HepG2 (cell line): ENCODE data around the gene SMAD3. TPM values are rescaled to one million over a fixed set of nuclear protein-coding genes. Genes with fewer than 3 reads are reported as not detected.
A peak's percentile ranks its signal among the peaks of the same experiment; 100 is the strongest.

Source experiments
- ATAD3A ChIP-seq: sonication (generic); formaldehyde crosslinking; IDR thresholded peaks from 2 replicates; pipeline ENCODE4 v1.4.0; 2020; ENCODE audit warnings: missing genetic modification reagents
- CENPBD1 ChIP-seq: sonication (generic); formaldehyde crosslinking; IDR thresholded peaks from 2 replicates; pipeline ENCODE4 v1.8.0; 2022; ENCODE audit warnings: missing genetic modification reagents, low read depth, mild to moderate bottlenecking, borderline replicate concordance
- GABPB1 ChIP-seq: IDR thresholded peaks from 2 replicates; pipeline ENCODE4 v1.6.1; 2016; ENCODE audit warnings: mild to moderate bottlenecking, missing genetic modification reagents, moderate library complexity, missing compliant biosample characterization
- HIVEP1 ChIP-seq: sonication (generic); formaldehyde crosslinking; IDR thresholded peaks from 2 replicates; pipeline ENCODE4 v1.4.0; 2020; ENCODE audit warnings: mild to moderate bottlenecking, missing genetic modification reagents
- HNF1A ChIP-seq, 2 experiments: sonication (generic) in 1 of 2; formaldehyde crosslinking in 1 of 2; IDR thresholded peaks; 2 replicates each; pipeline versions ENCODE4 v1.4.0 to v1.6.1; 2016 to 2020; ENCODE audit warnings: borderline replicate concordance in 1 of 2, low read depth in 1 of 2, mild to moderate bottlenecking in 1 of 2, missing genetic modification reagents in 1 of 2
- MTERF4 ChIP-seq: sonication (generic); formaldehyde crosslinking; IDR thresholded peaks from 2 replicates; pipeline ENCODE4 v1.8.0; 2023; ENCODE audit warnings: mild to moderate bottlenecking, missing genetic modification reagents
- PRDM15 ChIP-seq: sonication (generic); formaldehyde crosslinking; IDR thresholded peaks from 2 replicates; pipeline ENCODE4 v1.4.0; 2020; ENCODE audit warnings: missing genetic modification reagents
- RELA ChIP-seq: sonication (generic); formaldehyde crosslinking; IDR thresholded peaks from 2 replicates; pipeline ENCODE4 v1.4.0; 2020; ENCODE audit warnings: missing genetic modification reagents
- TFAP4 ChIP-seq: sonication (generic); IDR thresholded peaks from 2 replicates; pipeline ENCODE4 v1.6.1; 2016; ENCODE audit warnings: low read depth, borderline replicate concordance
- TRIM22 ChIP-seq: fragments of 450-650 bp; IDR thresholded peaks from 2 replicates; pipeline ENCODE4 v1.6.1; 2017
- YY1 ChIP-seq: IDR thresholded peaks from 2 replicates; pipeline ENCODE4 v1.6.1; 2011; ENCODE audit warnings: low read length, low read depth, moderate library complexity, mild to moderate bottlenecking; ENCODE audit not compliant: insufficient read depth, insufficient replicate concordance
- ZNF232 ChIP-seq: sonication (generic); formaldehyde crosslinking; IDR thresholded peaks from 2 replicates; pipeline ENCODE4 v1.4.0; 2020; ENCODE audit warnings: missing genetic modification reagents, borderline replicate concordance
- ZNF383 ChIP-seq: sonication (generic); formaldehyde crosslinking; IDR thresholded peaks from 2 replicates; pipeline ENCODE4 v1.4.0; 2020; ENCODE audit warnings: missing genetic modification reagents, mild to moderate bottlenecking, borderline replicate concordance
- ZNF775 ChIP-seq: sonication (generic); formaldehyde crosslinking; IDR thresholded peaks from 2 replicates; pipeline ENCODE4 v1.4.0; 2020; ENCODE audit warnings: missing genetic modification reagents, mild to moderate bottlenecking, moderate library complexity, borderline replicate concordance
- polyA plus RNA-seq, 8 experiments: library from polyadenylated mRNA; depleted of rRNA in 3 of 8; stranded (reverse) in 7 of 8; unstranded in 1 of 8; fragments of >200 nt; fragmentation: Illumina TruSeq in 4 of 8; extraction: Trizol in 4 of 8; gene quantifications; 2 replicates each; pipeline versions ENCODE4 v1.2.1 to v1.2.3, GENCODE V29; 2011 to 2016; ENCODE audit warnings: low read depth in 4 of 8, missing spikeins in 1 of 8, mixed read lengths in 1 of 8; ENCODE audit not compliant: insufficient read depth in 1 of 8
- total RNA-seq, 5 experiments: library from RNA; depleted of rRNA; stranded (reverse); fragments of >200 nt; fragmentation: Illumina TruSeq; extraction: Trizol; gene quantifications; 2 replicates each; pipeline ENCODE4 v1.2.3, GENCODE V29; 2016; ENCODE audit warnings: low read depth in 1 of 5

SMAD3 gene
- total and polyA plus RNA-seq, 2 of the 13 experiments (the other 11 are each of a cell fraction or from before 2014, with no cell fraction given): 8.6 to 56.3 TPM

- peak; percentile 51; the same call in 1 of the 2 replicates for TF ChIP-seq PRDM15 (CRISPR knock-in tag)
- no peak for TF ChIP-seq CENPBD1 (CRISPR knock-in tag)
- peak; percentile 90 for TF ChIP-seq HNF1A (IDR thresholded peaks at IDR 0.05; ENCODE audit: low read depth)
- TF ChIP-seq HNF1A (CRISPR knock-in tag; IDR thresholded peaks at IDR 0.05; ENCODE audit: borderline replicate concordance): peak; percentile 94
- no peak for TF ChIP-seq RELA (CRISPR knock-in tag)
- TF ChIP-seq ATAD3A (CRISPR knock-in tag): no peak
- TF ChIP-seq ZNF775 (CRISPR knock-in tag): no peak
- TF ChIP-seq TRIM22: no peak
- TF ChIP-seq TFAP4: peak; percentile 36; the same call in 1 of the 2 replicates
- no peak; the same call in 1 of the 2 replicates for TF ChIP-seq GABPB1 (CRISPR knock-in tag)
- peak; percentile 67; the same call in 1 of the 2 replicates for TF ChIP-seq ZNF232 (CRISPR knock-in tag)
- TF ChIP-seq MTERF4: no peak
- TF ChIP-seq YY1: no peak
- TF ChIP-seq HIVEP1 (CRISPR knock-in tag): no peak
- no peak for TF ChIP-seq ZNF383
These were observed 16.8 kb upstream of the SMAD3 start (continued) for GRCh38 chr15:67048281-67049279.
